IPS-11a (cell line): ENCODE results near the gene UBE2F.
"Not testable (repeated sequence)": the region's sequence is repeated elsewhere in the genome, so short reads cannot be mapped to it uniquely, and the experiment has no call there.

ENCODE experiments used
- H3K4me3 ChIP-seq: one replicate; pipeline ENCODE4 v1.5.1; 2013; ENCODE audit warnings: low read depth, low read length, control low read depth

Gene UBE2F

GRCh38 chr2:237978058-237978712, 11.4 kb downstream of the UBE2F start:
- no peak overlapping the region for H3K4me3 ChIP-seq

GRCh38 chr2:237979331-237979730, 12.5 kb downstream of the UBE2F start:
- H3K4me3 ChIP-seq: no peak overlapping the region

- no peak overlapping the region for H3K4me3 ChIP-seq
Observed at GRCh38 chr2:237980087-237980486, 13.3 kb downstream of the UBE2F start.

GRCh38 chr2:237980751-237981150, 13.9 kb downstream of the UBE2F start:
- no peak overlapping the region for H3K4me3 ChIP-seq

DNA sequence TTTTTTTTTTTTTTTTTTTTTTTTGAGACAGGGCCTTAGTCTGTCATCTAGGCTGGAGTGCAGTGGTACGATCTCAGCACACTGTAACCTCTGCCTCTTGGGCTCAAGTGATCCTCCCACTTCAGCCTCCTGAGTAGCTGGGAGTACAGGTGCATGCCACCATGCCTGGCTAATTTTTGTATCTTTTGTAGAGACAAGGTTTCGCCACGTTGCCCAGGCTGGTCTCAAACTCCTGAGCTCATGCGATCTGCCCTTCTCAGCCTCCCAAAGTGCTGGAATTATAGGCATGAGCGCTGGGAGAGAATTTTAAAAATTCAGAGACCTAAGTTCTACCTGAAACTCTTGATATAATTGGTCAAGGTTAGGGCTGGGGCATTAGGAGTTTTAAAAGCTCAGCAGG, 14.8 kb downstream of the UBE2F start:
- not testable (repeated sequence) for H3K4me3 ChIP-seq

DNA sequence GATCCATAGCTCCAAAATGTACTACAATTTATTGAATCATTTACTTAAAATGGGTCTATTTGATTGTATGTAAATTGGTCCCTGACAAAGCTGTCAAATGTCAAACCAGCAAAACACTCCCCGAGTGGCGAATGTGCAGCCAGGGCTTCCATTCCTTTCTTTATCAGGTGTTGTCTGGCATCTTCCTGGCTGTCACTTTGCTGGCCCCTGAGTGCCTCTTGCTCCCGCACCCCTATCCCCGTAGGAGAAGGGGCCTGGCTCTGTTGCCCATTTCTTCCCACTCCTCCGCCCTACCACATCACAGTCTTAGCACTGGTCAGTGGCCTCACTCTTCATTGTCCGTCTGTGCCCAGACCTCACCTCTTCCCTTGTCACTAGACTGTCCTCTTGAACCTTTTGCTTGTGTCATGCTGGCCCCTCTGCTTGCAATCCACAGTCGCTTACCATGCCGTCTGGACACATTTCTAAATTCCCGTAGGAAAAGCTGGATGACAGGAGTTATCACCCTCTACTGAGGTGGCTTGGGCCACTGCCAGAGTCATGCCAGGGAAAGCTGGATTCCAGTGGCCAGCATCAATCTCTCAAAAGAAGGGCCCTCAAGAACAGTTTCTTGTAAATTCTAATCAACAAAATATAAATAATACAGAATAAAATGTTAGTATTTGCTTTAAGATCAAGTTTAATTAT, 15.4 kb downstream of the UBE2F start:
- no peak overlapping the region for H3K4me3 ChIP-seq

- no peak overlapping the region for H3K4me3 ChIP-seq
Observed at GRCh38 chr2:237983922-237984321, 17.1 kb downstream of the UBE2F start.

DNA sequence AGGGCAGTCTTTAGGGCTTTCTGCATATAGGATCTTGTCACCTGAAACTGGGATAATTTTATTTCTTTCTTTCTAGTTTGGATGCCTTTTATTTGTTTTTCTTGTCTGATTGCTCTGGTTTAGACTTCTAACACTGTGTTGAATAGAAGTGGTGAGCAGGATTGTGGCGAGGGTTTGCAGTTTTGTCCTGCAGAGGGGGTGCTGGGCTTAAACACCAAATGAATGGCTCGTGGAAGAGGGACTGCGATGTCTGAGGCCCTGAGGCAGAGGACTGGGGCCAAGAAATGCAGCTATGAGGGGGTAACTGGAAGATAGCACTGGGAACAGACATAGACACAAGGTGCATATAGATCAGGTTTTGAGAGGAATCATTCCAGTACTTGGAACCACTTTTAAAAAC, 20.5 kb downstream of the UBE2F start:
- H3K4me3 ChIP-seq: no peak overlapping the region

GRCh38 chr2:237993701-237994100, 26.9 kb downstream of the UBE2F start:
- no peak overlapping the region for H3K4me3 ChIP-seq

- H3K4me3 ChIP-seq: no peak overlapping the region
Observed at GRCh38 chr2:237995036-237995435, 28.2 kb downstream of the UBE2F start.

GRCh38 chr2:237996021-237996593, 29.3 kb downstream of the UBE2F start:
- no peak overlapping the region for H3K4me3 ChIP-seq

DNA sequence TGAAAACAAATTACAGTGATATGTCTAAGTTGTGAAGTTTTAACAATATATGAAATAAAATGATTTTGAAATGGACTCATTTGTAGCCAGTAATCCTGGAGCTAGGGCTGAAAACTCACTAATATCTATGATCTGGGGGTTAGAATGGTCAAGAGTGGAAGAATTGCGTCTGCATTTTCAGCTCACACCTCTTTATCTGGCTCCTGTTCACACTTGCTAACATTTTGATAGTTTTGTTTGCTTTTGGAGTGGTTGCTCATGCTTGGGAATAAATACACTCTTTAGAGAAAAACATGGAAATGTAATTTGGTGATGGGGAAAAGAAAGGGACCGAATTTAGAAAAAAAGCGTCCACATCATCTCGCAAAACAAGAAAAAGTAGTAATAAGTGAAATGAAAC, 30.7 kb downstream of the UBE2F start:
- no peak overlapping the region for H3K4me3 ChIP-seq

GRCh38 chr2:237998530-237998929, 31.7 kb downstream of the UBE2F start:
- no peak overlapping the region for H3K4me3 ChIP-seq

DNA sequence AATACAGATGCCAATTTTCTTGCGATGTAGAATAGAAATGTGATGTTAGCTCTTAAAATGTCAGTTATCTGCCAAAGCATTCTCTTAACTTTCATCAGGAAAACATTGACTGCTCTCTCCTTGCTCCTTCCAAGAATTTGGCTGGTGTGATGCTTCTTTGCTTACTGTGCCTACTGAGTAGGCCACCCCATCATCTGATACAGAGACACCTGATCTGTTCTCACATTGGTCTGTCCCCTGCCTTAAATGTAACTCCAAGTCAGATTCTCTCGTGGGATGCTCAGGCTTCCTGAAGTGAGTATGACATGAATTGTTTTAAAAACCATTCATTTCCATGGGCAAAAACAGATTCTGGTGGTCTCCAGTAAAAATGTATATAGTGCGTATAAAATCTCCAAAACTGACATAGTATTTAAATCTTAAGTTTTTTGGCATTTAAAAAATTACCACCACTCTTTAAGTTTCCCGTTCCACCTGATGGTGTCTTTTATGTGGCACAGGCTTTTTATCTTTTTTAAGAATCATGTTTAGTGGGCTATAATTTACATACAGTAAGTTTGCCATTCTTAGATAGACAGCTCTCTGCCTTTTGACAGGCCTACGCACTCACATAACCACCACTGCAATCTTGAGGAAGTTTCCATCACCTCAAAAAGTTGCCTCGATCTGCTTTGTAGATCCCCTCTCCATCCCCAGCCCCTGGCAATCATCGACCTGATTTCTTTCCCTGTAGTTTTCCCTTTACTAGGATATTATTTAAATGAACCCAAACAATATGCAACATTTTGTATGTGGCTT, 36.6 kb downstream of the UBE2F start:
- no peak overlapping the region for H3K4me3 ChIP-seq

- no peak overlapping the region for H3K4me3 ChIP-seq
Observed at GRCh38 chr2:238004077-238004830, 37.4 kb downstream of the UBE2F start.

DNA sequence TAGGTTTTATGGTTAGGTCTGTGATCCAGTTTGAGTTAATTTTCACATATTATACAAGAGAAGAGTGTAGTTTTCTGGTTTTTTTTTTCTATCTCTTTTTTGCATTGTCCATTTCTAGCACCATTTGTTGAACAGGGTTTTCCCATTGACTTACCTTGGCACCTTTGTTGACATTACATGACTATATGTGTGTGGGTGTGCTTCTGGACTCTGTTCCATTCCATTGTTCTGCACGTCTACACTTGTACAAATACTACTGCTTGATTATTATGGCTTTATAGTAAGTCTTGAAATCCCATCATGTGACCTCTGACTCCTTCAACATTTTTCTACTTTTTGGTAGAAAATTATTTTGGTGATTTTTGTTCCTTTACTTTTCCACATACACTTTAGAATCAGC, 38.7 kb downstream of the UBE2F start:
- no peak overlapping the region for H3K4me3 ChIP-seq

DNA sequence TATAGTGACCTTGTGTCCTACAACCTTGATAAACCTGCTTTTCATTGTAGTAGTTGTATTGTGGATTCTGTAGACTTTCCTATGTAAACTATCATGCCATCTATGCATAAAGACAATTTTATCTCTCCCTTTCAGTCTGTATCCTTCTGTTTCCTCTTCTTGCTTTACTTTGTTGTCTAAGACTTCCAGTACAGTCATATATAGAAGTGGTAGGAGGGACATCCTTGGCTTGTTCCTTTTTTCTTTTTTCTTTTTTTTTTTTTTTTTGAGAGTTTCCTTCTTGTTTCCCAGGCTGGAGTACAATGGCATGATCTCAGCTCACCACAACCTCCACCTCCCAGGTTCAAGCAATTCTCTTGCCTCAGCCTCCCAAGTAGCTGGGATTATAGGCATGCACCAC, 39.7 kb downstream of the UBE2F start:
- H3K4me3 ChIP-seq: no peak overlapping the region

DNA sequence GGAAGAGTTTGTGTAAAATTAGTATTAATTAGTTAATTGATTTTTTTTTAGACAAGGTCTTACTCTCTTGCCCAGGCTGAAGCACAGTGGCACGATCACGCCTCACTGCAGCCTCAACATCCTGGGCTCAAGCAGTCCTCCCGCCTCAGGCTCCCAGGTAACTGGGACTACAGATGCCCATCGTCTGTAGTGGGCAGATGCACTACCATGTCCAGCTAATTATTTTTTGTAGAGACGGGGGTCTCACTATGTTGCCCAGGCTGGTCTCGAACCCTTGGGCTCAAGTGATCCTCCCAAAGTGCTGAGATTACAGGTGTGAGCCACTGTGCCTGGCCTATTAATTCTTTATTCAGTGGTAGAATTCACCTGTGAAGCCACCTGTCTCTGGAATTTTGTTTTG, 41.1 kb downstream of the UBE2F start:
- no peak overlapping the region for H3K4me3 ChIP-seq

DNA sequence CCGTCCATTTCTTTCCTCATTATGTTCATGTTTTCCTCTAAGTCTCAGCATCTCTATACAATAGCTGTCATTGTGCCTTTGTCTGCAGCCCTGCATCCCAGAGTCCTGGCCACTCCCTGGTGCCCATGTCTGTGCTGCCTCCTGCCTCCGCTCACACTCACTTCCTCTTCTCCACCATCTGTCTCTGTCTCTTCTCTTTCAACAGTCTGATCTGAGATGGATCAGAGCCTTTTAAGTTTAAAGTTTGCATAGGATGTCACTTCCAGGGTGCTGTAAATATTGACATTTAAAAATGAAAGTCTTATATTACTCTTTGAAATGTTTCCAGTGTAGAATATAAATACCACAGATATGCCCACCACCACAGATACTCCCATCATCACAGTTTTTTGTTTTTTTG, 42.7 kb downstream of the UBE2F start:
- no peak overlapping the region for H3K4me3 ChIP-seq

- no peak overlapping the region for H3K4me3 ChIP-seq
Observed at GRCh38 chr2:238010572-238010971, 43.8 kb downstream of the UBE2F start.

DNA sequence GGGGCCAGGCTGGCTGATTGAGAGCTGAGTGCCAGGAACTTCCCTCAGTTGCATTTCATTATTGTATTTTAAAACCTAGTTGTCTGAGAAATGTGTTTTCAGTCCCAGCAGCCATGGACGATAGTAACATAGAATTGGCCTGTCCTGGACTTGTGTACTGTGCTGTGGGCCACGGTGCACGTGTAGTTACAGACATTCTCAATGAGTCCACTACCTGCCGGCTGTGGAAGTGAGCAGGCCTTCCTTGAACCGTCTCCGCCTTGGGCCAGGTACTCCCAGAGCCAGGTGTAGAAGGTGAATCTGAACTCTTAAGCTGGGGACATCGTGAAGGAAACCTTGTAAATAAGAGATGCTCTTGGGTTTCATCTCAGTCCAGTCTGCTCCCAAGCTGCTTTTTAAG, 47.0 kb downstream of the UBE2F start:
- no peak overlapping the region for H3K4me3 ChIP-seq
